Nephron progenitor cell (in vitro differentiated cells): ENCODE data around the gene SPOCD1.

Source experiments
- DNase-seq: peaks from one replicate; pipeline ENCODE4 v3.0.0; 2021
- H3K27ac Mint-ChIP-seq: 2 replicates; pipeline ENCODE4 v1.8.0; 2021; ENCODE audit warnings: mild to moderate bottlenecking, moderate library complexity, mixed read lengths
- H3K27me3 Mint-ChIP-seq: 2 replicates; pipeline ENCODE4 v1.8.0; 2021; ENCODE audit warnings: mild to moderate bottlenecking, low read depth, mixed read lengths; ENCODE audit not compliant: poor library complexity
- H3K36me3 Mint-ChIP-seq: 2 replicates; pipeline ENCODE4 v1.8.0; 2021; ENCODE audit warnings: low read depth, mixed read lengths
- H3K4me1 Mint-ChIP-seq: 2 replicates; pipeline ENCODE4 v1.8.0; 2021; ENCODE audit warnings: mixed read lengths
- H3K4me3 Mint-ChIP-seq: 2 replicates; pipeline ENCODE4 v1.8.0; 2021; ENCODE audit warnings: mild to moderate bottlenecking, moderate library complexity, mixed read lengths
- H3K9me3 Mint-ChIP-seq: 2 replicates; pipeline ENCODE4 v1.8.0; 2021; ENCODE audit warnings: mild to moderate bottlenecking, moderate library complexity, mixed read lengths
- TF ChIP-seq, protein P1 (sequence below): fragments of 200-600 bp; sonication (generic); IDR thresholded peaks from 2 replicates; pipeline ENCODE4 v1.5.0; 2021; ENCODE audit warnings: antibody characterized with exemption

The SPOCD1 gene

DNA sequence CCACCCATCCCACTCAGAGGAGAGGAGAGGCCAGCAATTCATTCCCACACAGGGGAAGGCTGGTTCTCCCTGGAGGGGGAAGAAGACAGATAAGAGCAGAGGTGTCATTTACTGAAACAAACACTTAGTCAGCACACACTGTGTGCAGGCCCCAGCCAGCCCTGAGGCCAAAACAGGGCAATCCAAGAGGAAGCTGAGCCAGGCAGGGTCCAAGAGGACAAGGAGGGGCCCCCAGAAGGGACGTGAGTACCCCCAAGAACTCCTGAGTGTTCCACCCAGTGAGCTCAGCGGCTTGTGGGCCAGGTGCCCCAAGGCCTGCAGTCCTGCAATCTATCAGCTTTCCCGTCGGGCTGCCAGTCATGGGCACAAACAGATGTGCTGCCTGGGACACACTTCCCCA, 67.5 kb downstream of the SPOCD1 start:
- DNase-seq = no peak
- no peak overlapping the region for H3K4me3 Mint-ChIP-seq
- H3K4me1 Mint-ChIP-seq = peaks cover 92% of the 10 kb centered on the region
- no peaks in the 10 kb centered on the region for H3K27me3 Mint-ChIP-seq
- no peak overlapping the region for H3K27ac Mint-ChIP-seq
- no peaks in the 10 kb centered on the region for H3K36me3 Mint-ChIP-seq
- TF ChIP-seq, protein P1, sequence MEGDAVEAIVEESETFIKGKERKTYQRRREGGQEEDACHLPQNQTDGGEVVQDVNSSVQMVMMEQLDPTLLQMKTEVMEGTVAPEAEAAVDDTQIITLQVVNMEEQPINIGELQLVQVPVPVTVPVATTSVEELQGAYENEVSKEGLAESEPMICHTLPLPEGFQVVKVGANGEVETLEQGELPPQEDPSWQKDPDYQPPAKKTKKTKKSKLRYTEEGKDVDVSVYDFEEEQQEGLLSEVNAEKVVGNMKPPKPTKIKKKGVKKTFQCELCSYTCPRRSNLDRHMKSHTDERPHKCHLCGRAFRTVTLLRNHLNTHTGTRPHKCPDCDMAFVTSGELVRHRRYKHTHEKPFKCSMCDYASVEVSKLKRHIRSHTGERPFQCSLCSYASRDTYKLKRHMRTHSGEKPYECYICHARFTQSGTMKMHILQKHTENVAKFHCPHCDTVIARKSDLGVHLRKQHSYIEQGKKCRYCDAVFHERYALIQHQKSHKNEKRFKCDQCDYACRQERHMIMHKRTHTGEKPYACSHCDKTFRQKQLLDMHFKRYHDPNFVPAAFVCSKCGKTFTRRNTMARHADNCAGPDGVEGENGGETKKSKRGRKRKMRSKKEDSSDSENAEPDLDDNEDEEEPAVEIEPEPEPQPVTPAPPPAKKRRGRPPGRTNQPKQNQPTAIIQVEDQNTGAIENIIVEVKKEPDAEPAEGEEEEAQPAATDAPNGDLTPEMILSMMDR = no peak
- no peaks in the 10 kb centered on the region for H3K9me3 Mint-ChIP-seq

- H3K27me3 Mint-ChIP-seq = no peaks in the 10 kb centered on the region
- H3K27ac Mint-ChIP-seq = no peak overlapping the region
- H3K36me3 Mint-ChIP-seq = no peaks in the 10 kb centered on the region
- DNase-seq = no peak
- TF ChIP-seq, protein P1 = no peak
- no peaks in the 10 kb centered on the region for H3K9me3 Mint-ChIP-seq
- H3K4me3 Mint-ChIP-seq = no peak overlapping the region
- peaks cover 89% of the 10 kb centered on the region for H3K4me1 Mint-ChIP-seq
Measured at GRCh38 chr1:31747304-31747703, 68.5 kb downstream of the SPOCD1 start.

DNA sequence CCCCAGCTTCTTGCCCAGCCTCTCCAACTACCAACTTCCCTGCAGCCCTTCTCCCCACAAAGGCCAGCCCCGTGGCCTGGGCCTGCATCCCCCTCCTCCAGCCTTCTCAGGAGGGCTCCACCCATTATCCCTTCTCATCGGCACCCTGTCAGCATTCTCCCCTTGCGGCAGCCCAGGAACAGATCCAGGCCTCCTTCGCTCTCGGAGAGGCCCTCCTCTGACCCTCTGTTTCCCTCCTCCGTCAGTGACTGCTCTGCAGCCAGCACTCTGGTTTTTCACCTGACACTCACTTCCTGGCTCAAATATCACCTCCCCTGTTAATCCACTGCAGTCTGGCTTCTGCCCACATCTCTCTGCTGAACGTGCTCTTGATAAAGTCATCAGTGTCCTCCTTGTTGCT, 69.1 kb downstream of the SPOCD1 start:
- DNase-seq = no peak
- Mint-ChIP-seq H3K9me3 (no peaks in the 10 kb centered on the region), H3K27me3 (no peaks in the 10 kb centered on the region), H3K4me3 (peak overlapping the region; percentile 40), H3K36me3 (no peaks in the 10 kb centered on the region), H3K27ac (no peak overlapping the region), H3K4me1 (peaks cover 87% of the 10 kb centered on the region)
- TF ChIP-seq, protein P1 = no peak

DNA sequence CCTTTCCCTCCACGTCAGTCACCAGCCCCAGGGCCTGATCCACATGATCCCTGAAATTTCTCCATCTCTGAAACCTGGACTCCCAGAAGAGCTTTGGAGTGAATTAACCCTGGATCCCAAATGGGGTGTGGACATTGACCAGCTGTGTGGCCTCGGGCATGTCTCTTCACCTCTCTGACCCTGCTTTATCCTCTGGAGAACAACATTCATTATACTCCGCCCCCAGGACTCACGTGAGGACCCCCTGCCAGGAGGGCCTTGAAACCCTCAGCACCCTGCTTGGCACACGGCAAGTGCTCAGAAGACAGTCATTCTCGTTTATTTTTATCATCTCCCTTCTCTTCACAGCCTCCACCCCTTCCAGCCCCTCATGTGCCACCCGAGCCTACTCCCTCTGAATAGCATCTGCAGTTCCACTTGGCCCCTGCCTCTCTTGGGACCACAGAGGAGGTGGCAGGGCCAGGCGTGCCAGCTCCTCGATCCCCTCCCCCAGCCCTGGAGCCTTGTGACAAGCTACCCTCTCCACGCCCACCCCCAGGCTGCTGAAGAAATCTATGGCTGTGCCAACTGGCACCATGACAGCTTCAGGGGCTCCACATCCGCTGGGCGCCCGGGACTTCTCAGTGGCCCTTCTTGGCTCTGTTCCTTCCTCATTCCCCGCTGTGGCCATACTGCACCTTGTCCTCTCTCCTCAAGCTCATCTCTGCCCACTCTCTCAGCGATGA, 69.7 kb downstream of the SPOCD1 start:
- Mint-ChIP-seq H3K4me1 (peaks cover 82% of the 10 kb centered on the region), H3K9me3 (no peaks in the 10 kb centered on the region), H3K36me3 (no peaks in the 10 kb centered on the region), H3K27me3 (no peaks in the 10 kb centered on the region), H3K27ac (no peak overlapping the region), H3K4me3 (no peak overlapping the region)
- DNase-seq = no peak
- TF ChIP-seq, protein P1 = no peak

GRCh38 chr1:31745096-31745945, 70.5 kb downstream of the SPOCD1 start:
- no peak overlapping the region for H3K27ac Mint-ChIP-seq
- peak; percentile 79 for DNase-seq
- H3K4me3 Mint-ChIP-seq = no peak overlapping the region
- H3K27me3 Mint-ChIP-seq = no peaks in the 10 kb centered on the region
- peaks cover 82% of the 10 kb centered on the region for H3K4me1 Mint-ChIP-seq
- H3K36me3 Mint-ChIP-seq = no peaks in the 10 kb centered on the region
- TF ChIP-seq, protein P1 = peak; percentile 78
- H3K9me3 Mint-ChIP-seq = no peaks in the 10 kb centered on the region
